HG03432 (cell line): ENCODE results near the gene ABLIM1.

Experiments used
- ATAC-seq: cut with Tn5 transposase; IDR thresholded peaks from one replicate; pipeline ENCODE4 v1.9.1; 2021; ENCODE audit warnings: mild to moderate bottlenecking, moderate library complexity; ENCODE audit not compliant: unreplicated experiment

The ABLIM1 gene

GRCh38 chr10:114551636-114551972 is 106.5 kb downstream of the ABLIM1 start:
- ATAC-seq: no peak

GRCh38 chr10:114550756-114551635 is 107.1 kb downstream of the ABLIM1 start:
- no peak for ATAC-seq

DNA sequence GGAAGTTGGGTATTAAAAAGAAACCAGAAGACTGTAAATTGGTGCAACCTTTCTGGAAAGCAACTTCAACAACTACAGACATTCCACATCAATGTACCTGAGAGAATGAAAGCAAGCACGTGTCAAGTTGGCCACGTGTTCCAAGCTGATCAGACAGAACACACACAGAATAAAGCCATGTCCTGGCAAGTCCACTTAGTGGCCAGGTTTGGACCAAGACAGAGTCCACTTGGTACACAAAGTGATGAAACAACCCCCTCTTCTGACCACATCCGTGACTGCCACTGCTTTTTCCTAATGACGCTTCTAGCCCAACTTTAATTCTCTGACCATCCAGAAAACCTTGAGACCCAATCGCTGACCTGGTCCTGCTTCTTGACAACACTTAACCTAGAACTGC is 109.4 kb downstream of the ABLIM1 start:
- no peak for ATAC-seq

- ATAC-seq: no peak
Measured at GRCh38 chr10:114547514-114547913, 110.6 kb downstream of the ABLIM1 start.

- ATAC-seq: no peak
Measured at GRCh38 chr10:114547056-114547455, 111.0 kb downstream of the ABLIM1 start.

DNA sequence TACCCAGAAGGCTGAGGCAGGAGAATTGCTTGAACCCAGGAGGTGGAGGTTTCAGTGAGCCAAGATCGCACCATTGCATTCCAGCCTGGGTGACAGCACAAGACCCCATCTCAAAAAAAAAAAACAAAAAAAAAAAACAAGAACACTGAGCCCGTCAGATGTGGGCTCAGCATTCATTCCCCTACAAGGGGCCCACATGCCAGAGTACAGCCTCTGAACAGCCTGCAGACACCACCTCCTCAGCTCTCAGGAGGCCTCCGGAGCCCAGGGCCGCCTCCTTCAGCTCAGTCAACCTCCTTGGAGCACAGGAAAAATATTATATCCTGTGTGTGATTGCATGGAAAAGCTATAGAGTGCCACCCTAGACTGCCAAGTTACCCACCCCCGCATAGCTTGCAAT is 112.3 kb downstream of the ABLIM1 start:
- no peak for ATAC-seq

GRCh38 chr10:114545071-114545470 is 113.0 kb downstream of the ABLIM1 start:
- no peak for ATAC-seq

DNA sequence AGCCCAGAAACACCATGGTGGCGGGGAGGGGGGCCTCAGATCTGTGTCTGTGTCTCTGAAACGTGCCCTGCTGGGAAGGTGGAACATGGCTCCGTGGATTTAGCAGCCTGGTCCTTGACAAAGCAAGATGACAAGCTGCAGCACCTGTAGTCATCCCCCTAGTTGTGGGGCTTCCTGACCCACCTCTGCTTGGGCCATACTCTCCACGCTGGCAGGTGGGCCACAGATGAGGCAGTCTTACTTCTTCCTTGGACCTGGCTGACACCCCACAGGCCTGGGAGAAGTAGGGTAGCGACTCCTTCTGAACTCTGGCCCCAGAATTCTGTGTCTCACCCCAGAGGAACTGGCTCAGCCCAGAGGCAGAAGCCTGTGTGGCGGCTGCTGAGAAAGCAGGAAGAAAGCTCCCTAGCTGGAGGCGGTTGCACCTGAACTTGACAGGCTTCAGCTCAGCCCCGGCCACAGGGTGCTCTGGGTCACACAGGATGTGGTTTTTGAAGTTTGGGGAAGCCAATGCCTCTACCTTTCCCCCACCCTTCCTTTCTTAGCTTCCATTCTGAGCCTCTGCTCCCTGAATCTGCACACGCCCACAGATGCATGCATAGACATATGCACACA is 113.9 kb downstream of the ABLIM1 start:
- ATAC-seq: peak; percentile 97

GRCh38 chr10:114543456-114543855 is 114.6 kb downstream of the ABLIM1 start:
- ATAC-seq: no peak

- ATAC-seq: no peak
Measured at GRCh38 chr10:114542373-114542772, 115.7 kb downstream of the ABLIM1 start.

DNA sequence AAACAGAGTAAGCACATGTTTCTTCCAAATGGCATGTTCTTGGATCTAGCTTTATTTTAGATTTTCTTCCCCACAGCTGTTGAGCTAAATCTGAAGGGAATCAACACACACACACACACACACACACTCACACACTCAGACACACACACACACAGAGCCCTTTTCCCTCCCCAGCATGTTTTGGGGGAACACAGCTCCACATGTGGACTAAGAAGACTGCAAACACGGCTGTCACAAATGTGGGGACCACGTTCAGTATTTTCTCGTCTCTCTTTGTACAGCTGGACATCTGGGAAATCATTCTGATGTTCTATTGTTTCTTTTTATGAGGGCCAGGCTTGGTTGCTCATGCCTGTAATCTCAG is 116.3 kb downstream of the ABLIM1 start:
- ATAC-seq: no peak

DNA sequence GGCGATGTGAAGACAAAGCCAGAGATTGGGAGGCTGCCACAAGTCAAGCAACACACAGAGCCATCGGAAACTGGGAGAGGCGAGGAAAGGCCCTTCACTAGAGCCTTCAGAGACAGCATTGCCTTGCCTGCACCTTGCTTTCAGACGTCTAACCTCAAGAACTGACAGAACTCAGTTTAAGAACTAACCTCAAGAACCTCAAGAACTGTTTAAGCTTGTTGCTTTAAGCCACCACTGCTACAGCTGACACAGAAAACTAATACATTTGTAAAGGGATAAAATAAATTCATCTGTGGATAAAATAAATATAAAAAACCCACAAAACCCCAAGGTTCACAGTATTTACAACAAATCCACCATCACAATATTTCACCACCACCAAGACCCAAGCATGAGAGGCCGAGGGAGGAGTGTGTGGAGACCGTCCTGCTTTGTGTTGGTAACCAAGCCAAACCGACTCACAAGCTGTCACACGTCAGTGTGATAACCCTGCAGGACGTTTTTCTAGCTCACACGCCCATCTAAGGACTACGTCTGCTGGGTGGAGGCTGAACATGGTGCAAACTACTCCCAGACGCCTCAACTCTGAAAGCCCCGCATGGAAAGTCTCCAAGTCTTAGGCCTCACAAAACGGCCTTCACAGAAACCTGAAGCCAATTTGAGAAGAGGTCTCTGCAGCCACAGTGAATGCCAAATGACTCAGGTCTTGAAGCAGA is 116.8 kb downstream of the ABLIM1 start:
- ATAC-seq: no peak

DNA sequence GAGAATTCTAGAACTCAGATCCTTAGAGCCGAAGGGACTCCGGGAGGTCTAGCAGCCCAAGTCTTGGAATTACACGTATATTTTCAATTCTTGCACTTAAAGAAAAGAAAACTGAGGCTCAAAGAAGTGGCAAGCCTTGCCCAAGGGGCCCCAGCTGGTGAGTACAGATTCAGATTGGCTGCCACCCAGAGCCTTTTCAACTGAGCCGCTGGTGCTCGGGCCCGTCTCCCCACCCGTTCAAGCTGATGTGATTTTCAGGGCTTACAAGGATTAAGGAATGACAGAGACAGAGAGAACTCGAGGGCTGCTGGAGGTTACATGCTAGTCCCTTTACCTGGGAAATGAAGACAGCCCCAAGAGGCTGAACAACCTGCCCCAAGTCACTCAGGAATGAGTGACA is 117.8 kb downstream of the ABLIM1 start:
- ATAC-seq: no peak

DNA sequence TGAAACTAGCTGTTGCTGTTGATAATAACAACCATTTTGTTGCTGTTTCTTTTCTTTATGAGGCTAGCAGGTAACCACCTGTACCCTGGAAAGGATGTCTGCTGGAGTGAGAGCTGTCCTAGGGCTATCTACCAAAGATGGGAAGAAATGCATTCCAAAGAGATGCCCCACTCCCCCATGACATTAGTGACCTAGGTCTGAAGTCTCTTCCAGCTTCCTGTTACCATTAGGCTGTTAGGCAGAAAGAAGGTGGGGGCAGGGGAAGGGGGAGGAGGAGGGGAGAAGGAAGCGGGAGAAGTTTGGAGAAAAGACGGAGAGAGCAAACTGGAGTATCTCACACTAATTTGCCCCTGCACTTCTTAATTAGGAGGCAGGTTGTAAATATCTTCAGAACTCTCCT is 118.5 kb downstream of the ABLIM1 start:
- ATAC-seq: no peak

- ATAC-seq: peak; percentile 41
Measured at GRCh38 chr10:114538181-114538906, 119.7 kb downstream of the ABLIM1 start.

DNA sequence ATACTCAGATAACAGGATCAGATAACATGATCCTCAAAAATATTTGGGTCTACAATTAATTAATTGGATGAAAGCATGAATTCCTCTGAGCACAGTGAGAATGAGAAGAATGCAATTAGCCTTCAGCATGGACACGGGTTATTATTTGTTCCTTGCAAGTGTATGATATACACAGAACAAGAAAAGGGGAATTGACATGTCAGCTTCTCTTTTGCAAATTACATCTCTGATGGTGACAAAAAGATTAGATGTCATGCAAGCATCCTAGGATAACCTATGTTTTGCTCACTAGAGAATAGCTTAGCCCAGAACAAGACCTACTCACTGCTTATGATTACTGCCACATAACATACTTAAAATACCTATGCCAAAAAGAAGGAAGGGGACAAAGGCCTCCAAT is 120.3 kb downstream of the ABLIM1 start:
- no peak for ATAC-seq

- ATAC-seq: no peak
Measured at GRCh38 chr10:114534571-114534981, 123.5 kb downstream of the ABLIM1 start.

GRCh38 chr10:114532226-114532625 is 125.8 kb downstream of the ABLIM1 start:
- ATAC-seq: no peak

DNA sequence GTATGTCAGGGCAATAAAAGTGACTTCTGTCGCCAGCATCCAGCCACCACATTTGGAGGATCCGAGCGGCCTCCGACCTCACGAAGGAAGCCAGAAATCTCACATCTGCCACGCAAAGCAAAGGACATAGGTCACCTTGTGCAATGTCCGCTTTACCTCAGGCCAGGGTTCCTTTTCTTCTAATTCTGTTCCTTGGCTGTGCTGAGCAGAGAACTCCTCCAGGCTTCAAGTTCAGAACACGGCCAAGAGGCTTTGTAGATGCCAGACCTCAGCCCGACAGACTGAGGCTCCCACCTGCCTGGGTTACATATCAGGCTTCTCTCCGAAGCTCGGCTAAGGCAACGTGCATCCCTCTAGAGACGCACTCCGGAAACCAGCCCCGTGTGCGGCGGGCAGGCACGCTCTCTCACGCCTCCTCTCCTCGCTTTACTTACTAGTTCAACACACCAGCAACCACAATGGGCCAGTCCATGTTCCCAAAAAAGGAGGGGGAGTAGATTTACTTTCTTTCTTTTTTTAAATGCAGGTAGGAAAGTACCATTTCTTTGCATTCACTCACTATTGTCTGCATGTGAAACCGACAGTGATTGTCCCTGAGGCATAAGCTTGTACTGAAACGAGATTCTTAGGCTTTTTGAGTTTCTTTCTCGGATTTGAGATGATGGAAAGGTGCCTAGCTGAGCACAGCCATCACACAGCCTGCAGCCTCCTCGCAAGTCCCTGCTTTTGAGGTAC is 131.4 kb downstream of the ABLIM1 start:
- ATAC-seq: peak; percentile 97

GRCh38 chr10:114526126-114526503 is 132.0 kb downstream of the ABLIM1 start:
- peak; percentile 39 for ATAC-seq
